GM18520 (cell line): ENCODE data around the gene CWC27.
"Not testable (repeated sequence)": the region's sequence is repeated elsewhere in the genome, so short reads cannot be mapped to it uniquely, and the experiment has no call there.

Experiments
- ATAC-seq: cut with Tn5 transposase; IDR thresholded peaks from one replicate; pipeline ENCODE4 v1.9.1; 2021; ENCODE audit not compliant: unreplicated experiment

The CWC27 gene

GRCh38 chr5:64836786-64837185 is 68.1 kb downstream of the CWC27 start:
- ATAC-seq, result no peak

DNA sequence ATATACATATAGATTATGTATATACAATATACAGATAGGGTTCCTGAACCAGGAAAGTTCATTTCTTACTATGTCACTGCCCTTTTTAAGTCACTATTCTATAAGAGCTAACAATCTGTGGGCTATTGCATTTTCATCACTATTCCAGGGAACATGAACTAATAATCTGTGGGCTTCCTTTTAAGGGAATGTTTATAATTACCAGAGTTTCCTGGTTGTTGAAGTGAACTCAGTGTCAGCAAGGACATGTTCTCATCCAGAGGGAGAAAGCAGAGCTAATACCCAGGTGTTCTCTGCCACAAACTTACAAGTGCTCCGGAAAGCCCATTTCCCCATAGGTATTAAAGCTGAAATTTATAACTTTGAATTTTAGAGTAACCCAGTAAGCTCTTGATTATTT is 69.6 kb downstream of the CWC27 start:
- ATAC-seq, result no peak

- ATAC-seq, result no peak
These were observed 70.1 kb downstream of the CWC27 start for GRCh38 chr5:64838803-64839202.

DNA sequence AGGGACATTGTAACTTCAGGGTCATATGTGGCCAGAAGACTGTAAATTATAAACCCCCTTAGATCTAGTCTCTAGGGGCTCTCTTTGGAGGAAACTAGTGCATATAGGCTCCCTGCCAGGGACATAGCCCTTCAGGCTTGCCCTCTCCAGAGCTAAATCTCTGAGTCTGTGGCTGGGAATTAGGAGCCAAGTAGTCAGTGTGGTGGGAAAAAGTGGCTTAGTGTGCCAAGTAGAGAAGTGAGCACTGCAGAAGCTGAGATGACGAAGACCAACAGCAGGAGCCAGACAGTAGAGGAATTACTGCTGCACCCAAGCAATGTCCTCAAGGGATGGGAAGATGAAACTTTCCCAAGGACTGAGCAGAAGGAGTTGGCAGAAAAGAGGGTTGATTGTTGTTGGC is 71.2 kb downstream of the CWC27 start:
- no peak for ATAC-seq

- ATAC-seq, result no peak
These were observed 72.2 kb downstream of the CWC27 start for GRCh38 chr5:64840958-64841357.

- ATAC-seq, result no peak
These were observed 85.0 kb downstream of the CWC27 start for GRCh38 chr5:64853777-64854176.

DNA sequence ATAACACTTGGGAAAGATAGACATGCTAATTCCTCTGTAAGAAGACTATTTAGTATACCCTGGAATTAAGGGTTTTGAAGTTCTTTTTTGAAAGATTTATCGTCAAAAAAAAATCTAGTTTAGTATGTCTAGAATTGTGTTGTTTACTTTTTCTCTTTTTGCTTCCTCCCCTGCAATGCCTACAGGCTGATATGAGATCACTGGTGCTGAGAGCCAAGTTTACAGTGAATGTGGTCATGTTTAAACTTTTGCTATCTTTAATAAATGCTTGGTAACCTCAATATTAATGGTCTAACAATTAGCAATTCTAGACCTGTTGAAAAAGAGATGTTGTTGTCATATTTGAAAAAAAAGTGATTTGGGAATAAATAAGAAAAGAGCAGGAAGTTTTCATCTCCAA is 86.1 kb downstream of the CWC27 start:
- ATAC-seq, result no peak

- no peak for ATAC-seq
These were observed 91.2 kb downstream of the CWC27 start for GRCh38 chr5:64859881-64860280.

GRCh38 chr5:64861281-64861680 is 92.6 kb downstream of the CWC27 start:
- no peak for ATAC-seq

- no peak for ATAC-seq
These were observed 95.4 kb downstream of the CWC27 start for GRCh38 chr5:64864171-64864570.

- ATAC-seq, result no peak
These were observed 96.9 kb downstream of the CWC27 start for GRCh38 chr5:64865662-64866061.

GRCh38 chr5:64869419-64869818 is 100.7 kb downstream of the CWC27 start:
- ATAC-seq, result no peak

DNA sequence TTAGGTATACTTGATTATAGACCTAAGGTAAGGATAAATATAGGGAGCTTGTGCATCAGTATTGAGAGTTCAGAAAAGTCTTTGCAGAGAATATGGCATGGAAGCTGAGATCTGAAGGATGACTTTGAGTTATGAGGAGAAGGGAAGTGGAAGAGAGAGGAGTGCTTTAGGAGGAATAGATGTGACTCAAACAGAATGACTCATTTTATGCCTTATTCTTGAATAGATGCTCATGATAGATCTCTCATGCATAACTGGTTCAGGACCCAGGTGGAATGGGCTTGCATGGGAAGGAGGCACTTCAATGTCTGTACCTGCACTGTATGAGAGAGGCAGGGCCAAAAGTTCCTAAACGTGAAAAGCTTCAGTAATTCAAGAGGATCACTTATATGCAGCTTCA is 103.3 kb downstream of the CWC27 start:
- no peak for ATAC-seq

DNA sequence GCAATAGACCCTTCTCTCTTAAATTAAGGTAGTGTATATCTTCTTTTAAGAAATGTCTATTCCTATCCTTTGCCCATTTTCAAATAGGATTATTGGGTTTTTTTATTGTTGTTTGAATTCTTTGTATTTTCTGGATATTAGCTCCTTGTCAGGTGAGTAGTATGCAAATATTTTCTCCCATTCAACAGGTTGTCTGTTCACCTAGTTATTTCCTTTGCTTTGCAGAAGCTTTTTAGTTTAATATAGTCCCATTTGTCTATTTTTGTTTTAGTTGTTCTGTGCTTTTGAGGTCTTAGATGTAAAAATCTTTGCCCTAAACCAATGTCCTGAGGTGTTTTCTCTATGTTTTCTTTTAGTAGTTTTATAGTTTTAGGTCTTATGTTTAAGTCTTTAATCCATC is 104.7 kb downstream of the CWC27 start:
- ATAC-seq, result no peak

DNA sequence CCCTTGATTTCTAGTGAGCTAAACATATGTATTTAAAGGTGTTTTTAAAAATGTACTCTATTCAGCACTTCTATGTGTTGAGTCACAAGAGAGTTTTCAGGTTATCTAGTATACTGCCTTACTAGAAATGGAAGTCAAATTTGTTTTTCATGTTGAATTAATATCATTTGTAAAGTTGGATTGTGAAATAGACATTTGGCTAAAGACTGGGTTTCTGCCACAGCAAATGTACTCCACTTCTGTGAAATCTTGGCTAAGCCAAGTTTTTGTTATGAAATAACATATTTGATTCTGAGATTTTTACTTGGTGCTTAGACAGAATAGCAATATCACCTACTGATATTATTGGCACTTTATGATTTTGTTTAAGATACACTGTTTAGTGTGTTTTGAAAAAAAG is 106.0 kb downstream of the CWC27 start:
- ATAC-seq, result no peak

- ATAC-seq, result no peak
These were observed 107.5 kb downstream of the CWC27 start for GRCh38 chr5:64876203-64876602.

GRCh38 chr5:64880821-64881220 is 112.1 kb downstream of the CWC27 start:
- no peak for ATAC-seq

DNA sequence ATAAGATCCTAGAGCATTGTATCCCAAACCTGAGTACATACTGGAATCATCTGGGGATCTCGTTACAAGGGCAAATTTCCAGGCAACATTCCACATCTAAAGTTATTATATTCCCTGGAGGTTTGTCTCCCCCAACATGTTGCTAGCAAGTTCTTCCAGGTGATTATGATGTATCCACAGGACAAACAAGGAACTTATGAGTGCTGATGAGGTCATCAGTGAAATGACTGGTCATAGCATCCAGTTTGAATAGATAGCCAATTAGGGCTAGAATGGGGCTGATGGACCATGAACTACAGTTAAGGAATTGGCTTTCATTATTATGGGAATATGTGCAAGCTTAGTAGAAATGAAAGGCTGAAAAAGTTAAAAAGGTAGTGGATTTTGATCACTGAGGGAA is 115.2 kb downstream of the CWC27 start:
- no peak for ATAC-seq

- ATAC-seq, result no peak
These were observed 115.8 kb downstream of the CWC27 start for GRCh38 chr5:64884541-64884940.

- ATAC-seq, result no peak
These were observed 119.2 kb downstream of the CWC27 start for GRCh38 chr5:64887910-64888309.

DNA sequence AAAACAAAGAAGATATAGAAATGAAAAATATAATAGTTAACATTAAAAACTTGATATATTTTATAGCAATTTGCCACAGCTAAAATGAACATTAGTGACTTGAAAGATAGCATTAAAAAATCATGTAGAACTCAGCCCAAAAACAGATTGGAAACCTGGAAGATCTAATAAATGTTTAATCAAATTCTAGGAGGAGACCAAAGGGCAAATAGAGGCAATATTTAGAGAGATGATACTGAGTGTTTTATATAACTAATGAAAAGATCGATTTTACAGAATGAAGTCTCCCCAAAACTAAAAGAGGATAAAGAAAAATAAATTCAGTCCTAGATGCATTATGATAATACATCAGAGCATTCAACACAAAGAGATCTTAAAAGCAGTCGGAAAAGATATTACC is 127.0 kb downstream of the CWC27 start:
- ATAC-seq, result no peak

GRCh38 chr5:64899838-64900237 is 131.1 kb downstream of the CWC27 start:
- ATAC-seq, result no peak

DNA sequence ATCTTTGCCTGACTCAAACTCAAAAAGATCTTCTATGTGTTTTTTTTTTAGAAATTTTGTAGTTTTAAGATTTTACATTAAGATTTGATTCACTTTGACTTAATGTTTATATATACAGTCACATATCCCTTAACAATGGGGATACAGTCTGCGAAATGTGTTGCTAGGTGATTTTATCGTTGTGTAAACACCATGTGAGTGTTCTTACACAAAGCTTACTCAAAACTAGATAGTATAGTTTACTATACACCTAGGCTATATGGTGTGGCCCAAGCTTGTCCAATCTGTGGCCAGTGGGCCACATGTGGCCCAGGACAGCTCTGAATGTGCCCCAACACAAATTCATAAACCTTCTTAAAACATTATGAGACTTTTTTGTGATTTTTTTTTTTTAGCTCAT is 131.9 kb downstream of the CWC27 start:
- ATAC-seq, result no peak

GRCh38 chr5:64907399-64907798 is 138.7 kb downstream of the CWC27 start:
- ATAC-seq, result not testable (repeated sequence)
